IPS DF 4.7 (cell line): ENCODE data around the gene SHC4.
"Not testable (repeated sequence)": the region's sequence is repeated elsewhere in the genome, so short reads cannot be mapped to it uniquely, and the experiment has no call there.

Experiments used
- DNase-seq: peaks from one replicate; pipeline ENCODE4 v3.0.0-alpha.2; 2013; ENCODE audit warnings: low spot score; ENCODE audit errors: extremely low read depth

Gene SHC4

DNA sequence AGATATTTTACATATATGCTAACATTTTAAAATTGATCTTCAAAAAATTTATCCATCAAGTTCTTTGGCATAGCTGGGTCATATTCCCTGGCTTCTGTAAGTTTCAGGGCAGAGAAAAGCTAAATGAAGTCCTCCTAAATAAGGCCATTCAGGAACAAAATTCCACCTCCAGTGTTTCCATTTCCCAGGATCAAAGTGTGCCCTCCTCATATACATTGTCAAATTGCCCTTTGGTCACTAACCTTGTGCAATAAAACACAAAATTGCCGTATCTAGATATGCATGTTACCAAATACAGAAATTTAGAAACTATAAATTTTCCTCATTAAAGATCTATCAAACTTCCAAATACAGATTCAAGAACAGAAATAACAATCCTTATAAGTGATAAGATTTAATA is 163.5 kb downstream of the SHC4 start:
- DNase-seq = no peak

GRCh38 chr15:48798319-48798718 is 165.4 kb downstream of the SHC4 start:
- DNase-seq = no peak

GRCh38 chr15:48796930-48797329 is 166.8 kb downstream of the SHC4 start:
- DNase-seq = no peak

GRCh38 chr15:48796521-48796920 is 167.2 kb downstream of the SHC4 start:
- DNase-seq = no peak

DNA sequence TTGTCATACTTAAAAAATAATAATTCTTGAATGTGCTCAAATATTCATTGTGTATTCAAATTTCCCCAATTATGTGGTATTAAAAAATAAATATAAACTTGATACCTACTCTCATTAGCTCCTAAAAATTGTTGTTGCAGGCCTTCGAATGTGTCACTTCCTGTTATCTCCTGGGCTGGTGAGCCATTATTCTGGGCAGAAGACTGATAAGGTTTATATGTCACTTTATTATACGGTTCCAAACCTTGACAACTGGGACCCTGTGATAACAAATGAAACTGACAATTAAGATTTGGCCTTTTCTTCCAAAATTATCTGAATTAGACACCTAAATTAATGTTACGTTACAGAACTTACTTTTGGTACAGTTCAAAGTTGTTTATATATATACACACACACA is 167.8 kb downstream of the SHC4 start:
- no peak for DNase-seq

- DNase-seq = no peak
Observed at GRCh38 chr15:48794697-48795134, 169.0 kb downstream of the SHC4 start.

- no peak for DNase-seq
Observed at GRCh38 chr15:48792408-48792807, 171.3 kb downstream of the SHC4 start.

DNA sequence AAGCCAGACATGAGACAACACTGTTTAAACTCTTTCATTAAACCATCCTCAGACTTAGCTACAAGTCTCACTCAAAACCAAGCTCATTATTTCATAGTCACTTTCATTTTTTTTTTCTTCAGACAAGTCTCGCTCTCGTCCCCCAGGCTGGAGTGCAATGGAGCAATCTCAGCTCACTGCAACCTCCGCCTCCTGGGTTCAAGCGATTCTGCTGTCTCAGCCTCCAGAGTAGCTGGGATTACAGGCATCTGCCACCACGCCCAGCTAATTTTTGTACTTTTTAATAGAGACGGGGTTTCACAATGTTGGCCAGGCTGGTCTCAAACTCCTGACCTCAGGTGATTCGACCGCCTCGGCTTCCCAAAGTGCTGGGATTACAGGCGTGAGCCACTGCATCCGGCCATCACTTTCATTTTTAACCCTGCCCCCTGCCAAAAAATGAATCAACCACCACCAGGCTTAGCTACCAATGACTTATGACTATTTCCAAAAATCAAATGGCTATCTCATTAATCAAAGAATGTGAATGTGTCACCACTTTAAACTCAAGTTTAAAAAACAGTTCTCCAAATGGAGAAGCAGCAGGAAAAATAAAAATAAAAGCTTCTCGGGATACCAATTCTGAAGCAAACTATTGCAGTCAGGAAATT is 173.1 kb downstream of the SHC4 start:
- not testable (repeated sequence) for DNase-seq

DNA sequence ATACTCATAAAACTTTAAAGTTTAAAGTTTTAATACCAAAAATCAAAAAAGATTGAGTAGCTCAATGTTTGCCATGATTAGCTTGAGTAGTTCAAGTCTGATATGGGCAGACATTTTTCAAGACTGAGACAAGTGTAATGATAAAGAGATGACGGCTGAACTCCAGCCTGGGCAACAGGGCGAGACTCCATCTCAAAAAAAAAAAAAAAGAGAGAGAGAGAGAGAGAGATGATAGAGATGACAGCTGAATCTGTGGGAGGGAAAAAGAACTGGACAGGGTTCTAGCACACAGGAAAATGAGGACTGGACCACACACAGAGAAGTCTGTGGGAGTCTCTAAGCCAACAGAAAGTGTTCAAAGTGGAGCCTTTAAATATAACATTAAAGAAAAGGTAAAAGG is 178.0 kb downstream of the SHC4 start:
- no peak for DNase-seq

GRCh38 chr15:48785195-48785594 is 178.5 kb downstream of the SHC4 start:
- no peak for DNase-seq

GRCh38 chr15:48784756-48785155 is 179.0 kb downstream of the SHC4 start:
- DNase-seq = no peak

DNA sequence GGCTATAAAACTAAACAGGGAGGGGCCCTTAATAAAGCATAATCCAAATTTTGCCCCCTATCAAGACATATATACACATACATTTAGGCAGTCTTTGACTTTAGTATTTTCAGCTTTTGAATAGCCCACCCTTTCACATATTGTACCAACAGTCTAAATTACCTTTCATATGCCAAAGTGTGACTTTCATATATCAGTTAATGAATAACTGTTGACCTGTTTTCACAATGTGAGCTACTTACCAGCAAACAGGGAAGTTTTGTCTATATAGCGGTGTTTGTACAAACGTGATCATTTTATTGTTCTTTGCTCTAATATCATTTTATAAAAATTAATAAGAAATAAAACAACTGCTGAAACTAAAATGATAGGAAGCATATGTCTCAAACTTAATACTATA is 180.8 kb downstream of the SHC4 start:
- no peak for DNase-seq

GRCh38 chr15:48781481-48782081 is 182.1 kb downstream of the SHC4 start:
- DNase-seq = no peak

DNA sequence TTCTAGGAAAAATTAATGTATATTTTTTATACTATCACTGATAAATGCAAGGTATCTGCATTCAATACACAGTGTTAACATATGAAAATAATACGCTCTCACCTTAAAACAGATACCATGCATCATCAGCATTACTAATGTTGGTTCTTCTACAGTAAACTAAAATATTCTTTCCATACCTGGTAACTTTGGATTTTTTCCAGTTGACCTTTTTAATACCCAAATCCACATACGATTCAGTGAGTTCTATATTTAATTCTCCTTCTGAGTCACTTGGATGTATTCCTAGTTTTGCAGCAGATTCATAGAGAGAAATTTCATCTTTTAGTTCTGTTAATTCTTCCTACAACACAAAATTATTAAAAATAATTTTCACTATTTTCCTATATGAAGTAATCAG is 182.7 kb downstream of the SHC4 start:
- DNase-seq = no peak

GRCh38 chr15:48778331-48778730 is 185.4 kb downstream of the SHC4 start:
- DNase-seq = no peak

- no peak for DNase-seq
Observed at GRCh38 chr15:48777645-48778330, 185.9 kb downstream of the SHC4 start.

DNA sequence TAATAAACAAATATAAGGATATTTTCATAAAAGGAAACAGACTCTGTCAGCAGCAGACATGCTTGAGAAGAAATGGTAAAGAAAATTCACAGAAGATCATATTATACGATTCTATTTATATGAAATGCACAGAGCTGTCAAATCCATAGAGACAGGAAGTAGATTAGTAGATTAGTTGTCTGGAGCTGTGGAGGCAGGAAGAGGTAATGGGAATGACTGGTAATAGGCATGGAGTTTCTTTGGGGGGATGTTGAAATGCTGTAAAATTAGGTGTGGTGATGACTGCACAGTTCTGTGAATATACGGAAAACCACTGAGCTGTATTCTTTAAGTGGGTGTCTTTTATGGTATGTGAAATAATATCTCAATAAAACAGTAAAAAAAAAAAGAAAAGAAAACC is 188.2 kb downstream of the SHC4 start:
- DNase-seq = no peak

DNA sequence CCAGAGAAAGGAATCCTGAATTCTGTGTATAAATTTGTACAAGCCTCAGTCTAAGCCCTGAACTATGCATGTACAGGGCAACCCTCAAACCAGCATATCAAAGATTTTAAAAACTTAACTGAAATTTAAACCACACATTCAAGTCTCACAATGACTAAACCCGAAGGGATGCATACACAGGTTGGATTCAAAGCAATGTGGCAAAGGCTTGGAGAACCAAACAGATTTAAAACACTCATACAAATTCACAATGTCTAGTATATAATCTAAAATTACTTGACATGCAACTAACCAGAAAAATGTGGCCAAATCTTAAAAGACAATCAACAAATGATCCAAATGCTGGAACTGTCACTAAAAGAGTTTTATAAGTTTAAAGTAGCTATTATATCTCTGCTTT is 189.2 kb downstream of the SHC4 start:
- no peak for DNase-seq
